Activated naive CD8-positive, alpha-beta T cell (primary cell): Measurements from ENCODE around the gene ACKR3.

Experiments
- H3K27ac Mint-ChIP-seq: one replicate; pipeline ENCODE4 v1.8.0; 2021; ENCODE audit warnings: mixed read lengths
- H3K27me3 Mint-ChIP-seq: one replicate; pipeline ENCODE4 v1.8.0; 2021; ENCODE audit warnings: mixed read lengths
- H3K36me3 Mint-ChIP-seq: one replicate; pipeline ENCODE4 v1.8.0; 2021; ENCODE audit warnings: mixed read lengths
- H3K4me1 Mint-ChIP-seq: one replicate; pipeline ENCODE4 v1.8.0; 2021; ENCODE audit warnings: low read depth, mixed read lengths
- H3K4me3 Mint-ChIP-seq: one replicate; pipeline ENCODE4 v1.8.0; 2021; ENCODE audit warnings: mild to moderate bottlenecking, mixed read lengths
- H3K9me3 Mint-ChIP-seq: one replicate; pipeline ENCODE4 v1.8.0; 2021; ENCODE audit warnings: low read depth, mixed read lengths

The ACKR3 gene

GRCh38 chr2:236614551-236614950 lies 44.9 kb downstream of the ACKR3 start:
- no peaks in the 10 kb centered on the region for H3K9me3 Mint-ChIP-seq
- no peaks in the 10 kb centered on the region for H3K36me3 Mint-ChIP-seq
- no peaks in the 10 kb centered on the region for H3K27me3 Mint-ChIP-seq
- H3K4me3 Mint-ChIP-seq = no peak overlapping the region
- H3K4me1 Mint-ChIP-seq = peaks cover 10% of the 10 kb centered on the region
- no peak overlapping the region for H3K27ac Mint-ChIP-seq

- Mint-ChIP-seq H3K27ac (no peak overlapping the region), H3K27me3 (no peaks in the 10 kb centered on the region), H3K4me1 (peaks cover 24% of the 10 kb centered on the region), H3K9me3 (no peaks in the 10 kb centered on the region), H3K36me3 (no peaks in the 10 kb centered on the region), H3K4me3 (no peak overlapping the region)
Observed at GRCh38 chr2:236616031-236616430, 46.4 kb downstream of the ACKR3 start.

- Mint-ChIP-seq H3K4me1 (peaks cover 24% of the 10 kb centered on the region), H3K4me3 (no peak overlapping the region), H3K27ac (no peak overlapping the region)
Observed at GRCh38 chr2:236616624-236617023, 47.0 kb downstream of the ACKR3 start.

GRCh38 chr2:236617221-236617737 lies 47.7 kb downstream of the ACKR3 start:
- H3K36me3 Mint-ChIP-seq = no peaks in the 10 kb centered on the region
- no peak overlapping the region for H3K27ac Mint-ChIP-seq
- H3K9me3 Mint-ChIP-seq = no peaks in the 10 kb centered on the region
- no peak overlapping the region for H3K4me3 Mint-ChIP-seq
- no peaks in the 10 kb centered on the region for H3K27me3 Mint-ChIP-seq
- H3K4me1 Mint-ChIP-seq = peaks cover 24% of the 10 kb centered on the region

More at GRCh38 chr2:236616624-236617023, 47.0 kb downstream of the ACKR3 start:
- H3K27me3 Mint-ChIP-seq = no peaks in the 10 kb centered on the region
- H3K36me3 Mint-ChIP-seq = no peaks in the 10 kb centered on the region
- no peaks in the 10 kb centered on the region for H3K9me3 Mint-ChIP-seq

GRCh38 chr2:236617796-236618195 lies 48.2 kb downstream of the ACKR3 start:
- Mint-ChIP-seq H3K4me3 (no peak overlapping the region), H3K27ac (no peak overlapping the region), H3K4me1 (peaks cover 24% of the 10 kb centered on the region), H3K27me3 (no peaks in the 10 kb centered on the region), H3K9me3 (no peaks in the 10 kb centered on the region), H3K36me3 (no peaks in the 10 kb centered on the region)

GRCh38 chr2:236618370-236618769 lies 48.7 kb downstream of the ACKR3 start:
- Mint-ChIP-seq H3K4me1 (peaks cover 24% of the 10 kb centered on the region), H3K9me3 (no peaks in the 10 kb centered on the region), H3K27ac (no peak overlapping the region), H3K4me3 (no peak overlapping the region), H3K27me3 (no peaks in the 10 kb centered on the region), H3K36me3 (no peaks in the 10 kb centered on the region)

- Mint-ChIP-seq H3K4me3 (no peak overlapping the region), H3K27ac (no peak overlapping the region)
Observed at GRCh38 chr2:236619910-236620612, 50.4 kb downstream of the ACKR3 start.

GRCh38 chr2:236621786-236622185 lies 52.2 kb downstream of the ACKR3 start:
- no peaks in the 10 kb centered on the region for H3K27me3 Mint-ChIP-seq
- no peak overlapping the region for H3K27ac Mint-ChIP-seq
- no peaks in the 10 kb centered on the region for H3K36me3 Mint-ChIP-seq
- no peak overlapping the region for H3K4me3 Mint-ChIP-seq
- peaks cover 24% of the 10 kb centered on the region for H3K4me1 Mint-ChIP-seq
- no peaks in the 10 kb centered on the region for H3K9me3 Mint-ChIP-seq

More at GRCh38 chr2:236619910-236620612, 50.4 kb downstream of the ACKR3 start:
- Mint-ChIP-seq H3K4me1 (peaks cover 24% of the 10 kb centered on the region), H3K9me3 (no peaks in the 10 kb centered on the region), H3K36me3 (no peaks in the 10 kb centered on the region), H3K27me3 (no peaks in the 10 kb centered on the region)

GRCh38 chr2:236622201-236622600 lies 52.6 kb downstream of the ACKR3 start:
- no peaks in the 10 kb centered on the region for H3K27me3 Mint-ChIP-seq
- H3K4me3 Mint-ChIP-seq = no peak overlapping the region
- H3K36me3 Mint-ChIP-seq = no peaks in the 10 kb centered on the region
- no peaks in the 10 kb centered on the region for H3K9me3 Mint-ChIP-seq
- H3K27ac Mint-ChIP-seq = no peak overlapping the region
- H3K4me1 Mint-ChIP-seq = peaks cover 24% of the 10 kb centered on the region

- no peak overlapping the region for H3K4me3 Mint-ChIP-seq
- no peaks in the 10 kb centered on the region for H3K27me3 Mint-ChIP-seq
- H3K36me3 Mint-ChIP-seq = no peaks in the 10 kb centered on the region
- H3K9me3 Mint-ChIP-seq = no peaks in the 10 kb centered on the region
- H3K4me1 Mint-ChIP-seq = peaks cover 24% of the 10 kb centered on the region
- H3K27ac Mint-ChIP-seq = no peak overlapping the region
Observed at GRCh38 chr2:236622660-236623059, 53.0 kb downstream of the ACKR3 start.

GRCh38 chr2:236623816-236624215 lies 54.2 kb downstream of the ACKR3 start:
- Mint-ChIP-seq H3K4me1 (peaks cover 19% of the 10 kb centered on the region), H3K27ac (no peak overlapping the region), H3K9me3 (no peaks in the 10 kb centered on the region), H3K27me3 (no peaks in the 10 kb centered on the region), H3K36me3 (no peaks in the 10 kb centered on the region), H3K4me3 (no peak overlapping the region)

- Mint-ChIP-seq H3K4me1 (peaks cover 7% of the 10 kb centered on the region), H3K27ac (no peak overlapping the region), H3K27me3 (no peaks in the 10 kb centered on the region), H3K9me3 (no peaks in the 10 kb centered on the region), H3K36me3 (no peaks in the 10 kb centered on the region), H3K4me3 (no peak overlapping the region)
Observed at GRCh38 chr2:236625156-236625690, 55.6 kb downstream of the ACKR3 start.

- Mint-ChIP-seq H3K9me3 (no peaks in the 10 kb centered on the region), H3K27ac (no peak overlapping the region), H3K27me3 (no peaks in the 10 kb centered on the region), H3K36me3 (no peaks in the 10 kb centered on the region), H3K4me3 (no peak overlapping the region), H3K4me1 (no peaks in the 10 kb centered on the region)
Observed at GRCh38 chr2:236626391-236627150, 56.9 kb downstream of the ACKR3 start.

GRCh38 chr2:236627193-236627592 lies 57.6 kb downstream of the ACKR3 start:
- no peaks in the 10 kb centered on the region for H3K36me3 Mint-ChIP-seq
- H3K27ac Mint-ChIP-seq = no peak overlapping the region
- no peaks in the 10 kb centered on the region for H3K9me3 Mint-ChIP-seq
- H3K4me3 Mint-ChIP-seq = no peak overlapping the region
- H3K27me3 Mint-ChIP-seq = no peaks in the 10 kb centered on the region
- H3K4me1 Mint-ChIP-seq = no peaks in the 10 kb centered on the region

GRCh38 chr2:236627841-236628240 lies 58.2 kb downstream of the ACKR3 start:
- no peak overlapping the region for H3K27ac Mint-ChIP-seq
- no peaks in the 10 kb centered on the region for H3K36me3 Mint-ChIP-seq
- no peaks in the 10 kb centered on the region for H3K4me1 Mint-ChIP-seq
- H3K27me3 Mint-ChIP-seq = no peaks in the 10 kb centered on the region
- no peaks in the 10 kb centered on the region for H3K9me3 Mint-ChIP-seq
- H3K4me3 Mint-ChIP-seq = no peak overlapping the region
